HCT116 (cell line): ENCODE measurements around the gene SCFD2.
"Not testable (repeated sequence)": the region's sequence is repeated elsewhere in the genome, so short reads cannot be mapped to it uniquely, and the experiment has no call there.

Experiments used
- CBX3 ChIP-seq: IDR thresholded peaks from 2 replicates; pipeline ENCODE4 v1.6.1; 2012; ENCODE audit warnings: low read depth
- CTCF ChIP-seq, 3 experiments: fragments of 200-600 bp in 1 of 3; sonication (generic) in 1 of 3; IDR thresholded peaks in 2 of 3; conservative IDR thresholded peaks in 1 of 3; 2 replicates each; pipeline ENCODE4 v1.5.1; 2012 to 2017; ENCODE audit warnings: low read depth in 2 of 3, low read length in 2 of 3, antibody characterized with exemption in 1 of 3, borderline replicate concordance in 1 of 3, control low read depth in 1 of 3, mild to moderate bottlenecking in 1 of 3, mixed read lengths in 1 of 3, mixed run types in 1 of 3, moderate library complexity in 1 of 3; ENCODE audit not compliant: insufficient read depth in 1 of 3
- EGR1 ChIP-seq: IDR thresholded peaks from 2 replicates; pipeline ENCODE4 v1.6.1; 2012; ENCODE audit warnings: low read depth
- EZH2 ChIP-seq: fragments of 200-600 bp; sonication (generic); IDR thresholded peaks from 2 replicates; pipeline ENCODE4 v1.6.1; 2017; ENCODE audit warnings: antibody characterized with exemption, mixed run types
- MAX ChIP-seq: IDR thresholded peaks from 2 replicates; pipeline ENCODE4 v1.6.1; 2012
- POLR2A ChIP-seq: IDR thresholded peaks from 2 replicates; pipeline ENCODE4 v1.7.0; 2011; ENCODE audit warnings: borderline replicate concordance; ENCODE audit not compliant: insufficient read depth, insufficient read length; ENCODE audit errors: extremely low read depth
- POLR2AphosphoS5 ChIP-seq: IDR thresholded peaks from 2 replicates; pipeline ENCODE4 v1.6.1; 2011; ENCODE audit warnings: mild to moderate bottlenecking, low read depth, low read length, moderate library complexity
- RAD21 ChIP-seq: IDR thresholded peaks from 2 replicates; pipeline ENCODE4 v1.6.1; 2012; ENCODE audit warnings: low read depth, mild to moderate bottlenecking
- SP1 ChIP-seq: IDR thresholded peaks from 2 replicates; pipeline ENCODE4 v1.6.1; 2012; ENCODE audit warnings: low read depth
- ZNF274 ChIP-seq: fragments of 200-500 bp; sonication (Bioruptor generic); IDR thresholded peaks from 2 replicates; pipeline ENCODE4 v1.6.1; 2014; ENCODE audit warnings: mild to moderate bottlenecking, low read depth, low read length, inconsistent platforms
- TF ChIP-seq, protein P1 (sequence below): IDR thresholded peaks from 2 replicates; pipeline ENCODE4 v1.6.1; 2012; ENCODE audit warnings: low read depth

DNA sequence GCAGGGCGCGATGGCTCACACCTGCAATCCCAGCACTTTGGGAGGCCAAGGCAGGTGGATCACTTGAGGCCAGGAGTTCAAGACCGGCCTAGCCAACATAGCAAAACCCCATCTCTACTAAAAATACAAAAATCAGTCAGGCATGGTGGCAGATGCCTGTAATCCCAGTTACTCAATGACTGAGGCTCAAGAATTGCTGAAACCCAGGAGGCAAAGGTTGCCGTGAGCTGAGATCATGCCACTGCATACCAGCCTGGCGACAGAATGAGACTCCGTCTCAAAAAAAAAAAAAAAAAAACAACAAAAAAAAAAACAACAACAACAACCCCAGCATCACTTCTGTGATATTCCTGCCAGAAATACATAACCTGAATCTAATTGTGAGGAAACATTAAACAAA lies 30.9 kb downstream of the SCFD2 start:
- not testable (repeated sequence) for TF ChIP-seq POLR2AphosphoS5; CTCF (IDR thresholded peaks at IDR 0.05 in 2 of 3, conservative IDR thresholded peaks at IDR 0.05 in 1 of 3; ENCODE audit: borderline replicate concordance in 1 of 3, insufficient read depth in 1 of 3, low read depth in 2 of 3, low read length in 2 of 3); POLR2A; CBX3; EZH2; ZNF274; SP1; RAD21; MAX; EGR1
- TF ChIP-seq, protein P1, sequence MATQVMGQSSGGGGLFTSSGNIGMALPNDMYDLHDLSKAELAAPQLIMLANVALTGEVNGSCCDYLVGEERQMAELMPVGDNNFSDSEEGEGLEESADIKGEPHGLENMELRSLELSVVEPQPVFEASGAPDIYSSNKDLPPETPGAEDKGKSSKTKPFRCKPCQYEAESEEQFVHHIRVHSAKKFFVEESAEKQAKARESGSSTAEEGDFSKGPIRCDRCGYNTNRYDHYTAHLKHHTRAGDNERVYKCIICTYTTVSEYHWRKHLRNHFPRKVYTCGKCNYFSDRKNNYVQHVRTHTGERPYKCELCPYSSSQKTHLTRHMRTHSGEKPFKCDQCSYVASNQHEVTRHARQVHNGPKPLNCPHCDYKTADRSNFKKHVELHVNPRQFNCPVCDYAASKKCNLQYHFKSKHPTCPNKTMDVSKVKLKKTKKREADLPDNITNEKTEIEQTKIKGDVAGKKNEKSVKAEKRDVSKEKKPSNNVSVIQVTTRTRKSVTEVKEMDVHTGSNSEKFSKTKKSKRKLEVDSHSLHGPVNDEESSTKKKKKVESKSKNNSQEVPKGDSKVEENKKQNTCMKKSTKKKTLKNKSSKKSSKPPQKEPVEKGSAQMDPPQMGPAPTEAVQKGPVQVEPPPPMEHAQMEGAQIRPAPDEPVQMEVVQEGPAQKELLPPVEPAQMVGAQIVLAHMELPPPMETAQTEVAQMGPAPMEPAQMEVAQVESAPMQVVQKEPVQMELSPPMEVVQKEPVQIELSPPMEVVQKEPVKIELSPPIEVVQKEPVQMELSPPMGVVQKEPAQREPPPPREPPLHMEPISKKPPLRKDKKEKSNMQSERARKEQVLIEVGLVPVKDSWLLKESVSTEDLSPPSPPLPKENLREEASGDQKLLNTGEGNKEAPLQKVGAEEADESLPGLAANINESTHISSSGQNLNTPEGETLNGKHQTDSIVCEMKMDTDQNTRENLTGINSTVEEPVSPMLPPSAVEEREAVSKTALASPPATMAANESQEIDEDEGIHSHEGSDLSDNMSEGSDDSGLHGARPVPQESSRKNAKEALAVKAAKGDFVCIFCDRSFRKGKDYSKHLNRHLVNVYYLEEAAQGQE = not testable (repeated sequence)
